HG02938 (cell line): ENCODE results near the gene C17orf75.

Experiments used
- ATAC-seq: cut with Tn5 transposase; IDR thresholded peaks from one replicate; pipeline ENCODE4 v1.9.1; 2021; ENCODE audit warnings: mild to moderate bottlenecking, moderate library complexity; ENCODE audit not compliant: unreplicated experiment

Gene C17orf75

GRCh38 chr17:32305049-32305448 lies 36.9 kb downstream of the C17orf75 start:
- ATAC-seq, result no peak

- ATAC-seq, result no peak
These were observed 38.1 kb downstream of the C17orf75 start for GRCh38 chr17:32303781-32304288.

GRCh38 chr17:32302860-32303649 lies 38.9 kb downstream of the C17orf75 start:
- no peak for ATAC-seq

- ATAC-seq, result no peak
These were observed 39.9 kb downstream of the C17orf75 start for GRCh38 chr17:32302037-32302436.

GRCh38 chr17:32299580-32300164 lies 42.3 kb downstream of the C17orf75 start:
- no peak for ATAC-seq

GRCh38 chr17:32298721-32299579 lies 43.0 kb downstream of the C17orf75 start:
- no peak for ATAC-seq

GRCh38 chr17:32298298-32298697 lies 43.7 kb downstream of the C17orf75 start:
- ATAC-seq, result no peak

- ATAC-seq, result no peak
These were observed 44.1 kb downstream of the C17orf75 start for GRCh38 chr17:32297860-32298259.

GRCh38 chr17:32297424-32297823 lies 44.5 kb downstream of the C17orf75 start:
- no peak for ATAC-seq

- no peak for ATAC-seq
These were observed 49.9 kb downstream of the C17orf75 start for GRCh38 chr17:32292094-32292493.

- ATAC-seq, result no peak
These were observed 52.4 kb downstream of the C17orf75 start for GRCh38 chr17:32289471-32290070.

- ATAC-seq, result no peak
These were observed 53.4 kb downstream of the C17orf75 start for GRCh38 chr17:32288615-32289014.

- no peak for ATAC-seq
These were observed 54.0 kb downstream of the C17orf75 start for GRCh38 chr17:32287804-32288511.

- ATAC-seq, result no peak
These were observed 55.5 kb downstream of the C17orf75 start for GRCh38 chr17:32286518-32286900.

GRCh38 chr17:32285746-32286517 lies 56.0 kb downstream of the C17orf75 start:
- ATAC-seq, result no peak

- no peak for ATAC-seq
These were observed 56.7 kb downstream of the C17orf75 start for GRCh38 chr17:32285306-32285705.

GRCh38 chr17:32283745-32284201 lies 58.2 kb downstream of the C17orf75 start:
- ATAC-seq, result no peak

- no peak for ATAC-seq
These were observed 60.9 kb downstream of the C17orf75 start for GRCh38 chr17:32281011-32281451.

GRCh38 chr17:32279891-32280716 lies 61.9 kb downstream of the C17orf75 start:
- ATAC-seq, result no peak
